Body of pancreas (tissue), 4 donors: ENCODE data around the gene CSPG4. TPM values are rescaled to one million over a fixed set of nuclear protein-coding genes. Genes with fewer than 3 reads are reported as not detected.
"Not testable (repeated sequence)": the region's sequence is repeated elsewhere in the genome, so short reads cannot be mapped to it uniquely, and the experiment has no call there.

Source experiments
- ATAC-seq: fragments of 150-250 bp; one replicate; pipeline ENCODE4 v1.9.1; 2016
- DNase-seq, 4 donors: peaks; one replicate each; pipeline ENCODE4 v3.0.0-alpha.2; 2019
- H3K27ac ChIP-seq, 4 donors: fragments of 200-600 bp; sonication (generic); 1 replicate in 3 of 4; 2 replicates in 1 of 4; pipeline versions ENCODE4 v1.5.1 to v1.6.1; 2016 to 2019; ENCODE audit warnings: mild to moderate bottlenecking in 1 of 4, mixed read lengths in 1 of 4, moderate library complexity in 1 of 4
- H3K27me3 ChIP-seq, 2 donors: fragments of 200-600 bp; sonication (generic); one replicate each; pipeline ENCODE4 v1.6.0; 2016; ENCODE audit warnings: mild to moderate bottlenecking in 1 of 2
- H3K36me3 ChIP-seq, 2 donors: fragments of 200-600 bp; sonication (generic); replicated peaks in 1 of 2; 2 replicates each; pipeline ENCODE4 v1.5.1; 2016; ENCODE audit warnings: low read depth in 2 of 2; ENCODE audit not compliant: insufficient read depth in 1 of 2
- H3K4me1 ChIP-seq: fragments of 200-600 bp; sonication (generic); one replicate; pipeline ENCODE4 v1.6.0; 2016
- H3K4me3 ChIP-seq, 2 donors: fragments of 200-600 bp; sonication (generic); 1 replicate in 1 of 2; 2 replicates in 1 of 2; pipeline ENCODE4 v1.5.1; 2016 to 2019
- H3K9me3 ChIP-seq, 3 donors: fragments of 200-600 bp; sonication (generic); 1 replicate in 2 of 3; 2 replicates in 1 of 3; pipeline ENCODE4 v1.5.1; 2016
- POLR2A ChIP-seq, 3 donors: fragments of 450-650 bp; IDR thresholded peaks; one replicate each; pipeline ENCODE4 v1.6.1; 2016; ENCODE audit warnings: antibody characterized with exemption in 3 of 3, mild to moderate bottlenecking in 2 of 3
- WGBS, 2 donors: methylation state at CpG; one replicate each; pipeline ENCODE4 v1.1.5; 2017; 5-methylcytosine and 5-hydroxymethylcytosine counted together
- intact Hi-C: fragments of 100-400 bp; cut with DNase I; formaldehyde crosslinking; loops from one replicate; pipeline ENCODE4 v1.15.1; 2023
- total RNA-seq, 2 donors: library from RNA; depleted of rRNA; stranded (reverse); fragments of >200 nt; gene quantifications; one replicate each; pipeline ENCODE4 v1.1.0, GENCODE V29; 2016
- TF ChIP-seq, protein P1 (sequence below), 7 experiments: fragments of 450-650 bp in 4 of 7; fragments of 200-600 bp in 3 of 7; sonication (generic) in 3 of 7; IDR thresholded peaks; one replicate each; pipeline ENCODE4 v1.5.1; 2016 to 2019; ENCODE audit warnings: antibody characterized with exemption in 7 of 7

Gene CSPG4
- total RNA-seq, 2 donors from 2014 or later = 3.1 to 13.8 TPM

DNA sequence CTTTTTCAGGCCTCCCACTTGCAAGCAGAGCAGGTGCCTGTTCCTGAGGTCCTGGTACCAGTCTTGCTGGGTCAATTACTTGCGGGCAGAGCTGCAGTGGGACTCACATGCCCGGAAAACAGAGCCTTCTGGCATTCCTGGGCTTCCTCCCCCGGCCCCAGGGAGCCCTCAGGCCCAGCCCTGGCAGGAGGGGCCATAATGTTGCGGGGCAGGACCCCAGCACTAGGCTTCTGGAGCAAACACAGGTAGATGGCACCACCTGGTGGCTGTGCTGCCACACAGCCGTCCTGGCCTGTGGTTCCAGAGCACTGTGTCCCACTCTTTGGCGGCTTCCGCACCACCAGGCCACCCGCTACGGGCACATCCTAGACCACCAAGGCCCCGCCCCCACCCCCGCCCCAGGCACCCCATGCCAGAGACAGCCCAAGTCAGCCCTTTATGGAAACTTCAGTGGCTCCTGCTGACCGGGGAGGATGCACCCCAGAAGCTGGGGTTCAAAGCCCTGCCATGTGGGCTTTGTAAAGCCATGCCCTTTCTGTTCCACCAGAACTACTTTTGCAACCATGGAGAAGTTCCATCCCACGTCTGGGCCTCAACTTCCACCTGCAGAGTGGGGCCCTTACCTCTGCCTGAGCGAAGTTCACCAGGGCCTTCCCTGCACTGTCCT lies 28.9 kb downstream of the CSPG4 start:
- H3K27me3 ChIP-seq, H3K36me3 ChIP-seq, H3K27ac ChIP-seq, H3K9me3 ChIP-seq, H3K4me3 ChIP-seq: not testable (repeated sequence)
- WGBS, 2 donors = 22 to 50% methylated on average over 2 to 13 of the region's 14 CpGs
- peaks cover 14% of the 10 kb centered on the region for H3K4me1 ChIP-seq
- DNase-seq (peak; percentile 68 to 78 (median 71)), ATAC-seq (peak; percentile 69)
- intact Hi-C loops = loop anchor here (10.0 kb wide), 1 partner anchor 319 kb away; the partner anchor contains the start of gene MAN2C1
- TF ChIP-seq, protein P1, sequence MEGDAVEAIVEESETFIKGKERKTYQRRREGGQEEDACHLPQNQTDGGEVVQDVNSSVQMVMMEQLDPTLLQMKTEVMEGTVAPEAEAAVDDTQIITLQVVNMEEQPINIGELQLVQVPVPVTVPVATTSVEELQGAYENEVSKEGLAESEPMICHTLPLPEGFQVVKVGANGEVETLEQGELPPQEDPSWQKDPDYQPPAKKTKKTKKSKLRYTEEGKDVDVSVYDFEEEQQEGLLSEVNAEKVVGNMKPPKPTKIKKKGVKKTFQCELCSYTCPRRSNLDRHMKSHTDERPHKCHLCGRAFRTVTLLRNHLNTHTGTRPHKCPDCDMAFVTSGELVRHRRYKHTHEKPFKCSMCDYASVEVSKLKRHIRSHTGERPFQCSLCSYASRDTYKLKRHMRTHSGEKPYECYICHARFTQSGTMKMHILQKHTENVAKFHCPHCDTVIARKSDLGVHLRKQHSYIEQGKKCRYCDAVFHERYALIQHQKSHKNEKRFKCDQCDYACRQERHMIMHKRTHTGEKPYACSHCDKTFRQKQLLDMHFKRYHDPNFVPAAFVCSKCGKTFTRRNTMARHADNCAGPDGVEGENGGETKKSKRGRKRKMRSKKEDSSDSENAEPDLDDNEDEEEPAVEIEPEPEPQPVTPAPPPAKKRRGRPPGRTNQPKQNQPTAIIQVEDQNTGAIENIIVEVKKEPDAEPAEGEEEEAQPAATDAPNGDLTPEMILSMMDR (IDR thresholded peaks at IDR 0.05) = peak; percentile 73 to 87 (median 80)

DNA sequence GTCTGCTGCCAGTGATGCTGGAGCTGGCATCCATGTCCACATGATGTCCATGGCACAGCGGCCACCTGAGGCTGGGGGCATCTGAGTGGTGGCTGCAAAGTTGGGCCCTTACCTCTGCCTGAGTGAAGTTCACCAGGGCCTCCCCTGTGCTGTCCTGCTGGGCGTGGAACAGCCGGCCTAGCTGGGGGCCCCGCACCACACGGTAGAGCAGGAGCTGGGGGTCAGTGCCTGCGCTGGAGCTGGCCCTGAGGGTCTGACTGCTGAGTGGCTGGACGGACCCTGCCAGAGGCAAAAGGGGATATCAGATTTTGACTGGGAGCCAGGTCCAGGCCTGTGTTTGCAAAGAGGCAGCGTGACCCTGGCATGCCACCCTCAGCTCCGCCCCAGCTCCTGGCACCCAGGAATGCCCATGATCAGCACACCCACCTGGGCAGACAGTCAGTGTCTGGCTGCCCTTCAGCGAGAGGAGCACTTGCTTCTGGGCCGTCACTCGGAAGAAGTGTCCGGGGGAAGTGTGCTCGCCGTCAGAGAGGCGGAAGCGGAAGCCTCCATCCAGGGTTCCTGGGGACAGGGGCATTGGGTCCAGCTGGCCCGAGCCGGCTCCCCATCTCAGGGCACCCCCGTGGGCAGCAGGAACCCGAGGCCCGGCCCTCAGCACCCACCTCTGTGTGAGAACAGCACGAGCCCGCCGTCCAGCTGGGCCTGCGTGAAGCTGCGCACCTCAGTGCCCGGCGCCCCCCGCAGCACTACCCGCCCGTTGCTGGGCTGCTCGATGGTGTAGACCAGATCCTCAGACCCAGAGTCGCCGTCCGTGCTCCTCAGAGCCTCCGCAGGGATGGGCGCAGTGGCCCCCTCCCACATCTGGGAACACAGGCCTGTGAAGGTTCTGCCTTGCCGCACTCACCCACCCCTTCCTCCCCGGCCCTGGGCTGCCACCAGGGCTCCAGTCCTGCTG lies 30.2 kb downstream of the CSPG4 start:
- H3K9me3 ChIP-seq = no peaks in the 10 kb centered on the region
- ATAC-seq (no peak), DNase-seq (peak in 2 of 4 donors; percentile 42 to 52)
- TF ChIP-seq, protein P1 (IDR thresholded peaks at IDR 0.05) = no peak
- no peak for TF ChIP-seq POLR2A (IDR thresholded peaks at IDR 0.05)
- H3K27me3 ChIP-seq = no peaks in the 10 kb centered on the region
- no peak overlapping the region for H3K4me3 ChIP-seq
- no peaks in the 10 kb centered on the region for H3K36me3 ChIP-seq
- H3K27ac ChIP-seq = no peak overlapping the region
- WGBS, 2 donors = 60 to 68% methylated on average over 13 to 36 of the region's 40 CpGs
- intact Hi-C loops = loop anchor here (10.0 kb wide), 1 partner anchor 318 kb away; the partner anchor contains the start of gene MAN2C1
- peaks cover 14% of the 10 kb centered on the region for H3K4me1 ChIP-seq

DNA sequence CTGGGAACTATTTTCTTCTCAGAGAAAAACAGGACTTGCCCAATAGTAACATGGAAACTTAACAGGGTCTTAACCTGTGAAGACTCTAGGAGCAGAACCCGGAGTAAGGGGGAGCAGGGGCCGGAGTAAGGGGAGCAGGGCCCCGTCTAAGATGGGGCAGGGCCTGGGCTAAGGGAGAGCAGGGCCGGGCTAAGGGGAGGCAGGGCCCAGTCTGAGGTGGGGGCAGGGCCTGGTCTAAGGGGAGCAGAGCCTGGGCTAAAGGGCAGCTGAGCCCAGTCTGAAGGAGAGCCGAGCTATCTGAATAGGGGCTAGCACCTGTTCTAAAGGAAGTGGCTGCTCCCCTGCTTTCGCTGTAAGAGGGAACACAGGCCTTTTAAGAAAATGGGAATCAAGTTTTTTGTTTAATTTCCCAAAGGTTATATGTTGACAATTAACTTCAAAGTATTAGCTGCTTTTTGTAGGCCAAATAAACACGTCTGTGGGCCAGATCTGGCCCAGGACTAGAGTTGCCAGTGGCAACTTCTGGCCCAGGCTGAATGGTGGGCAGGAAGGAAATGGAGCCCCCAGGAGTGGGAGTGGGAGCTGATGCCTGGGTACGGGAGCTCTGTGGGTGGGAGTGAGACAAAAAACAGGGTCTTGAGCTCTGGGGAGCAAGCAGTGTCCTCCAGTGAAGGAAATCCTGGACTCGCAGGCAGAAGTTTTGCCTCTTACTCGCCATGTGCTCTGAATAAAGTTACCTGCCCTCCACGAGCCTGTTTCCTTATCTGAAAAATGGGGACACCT lies 32.5 kb downstream of the CSPG4 start:
- 67 to 71% methylated on average over 11 of the region's 11 CpGs for WGBS, 2 donors
- H3K27ac ChIP-seq = no peak overlapping the region
- no peak for TF ChIP-seq POLR2A (IDR thresholded peaks at IDR 0.05)
- TF ChIP-seq, protein P1 (IDR thresholded peaks at IDR 0.05) = no peak

DNA sequence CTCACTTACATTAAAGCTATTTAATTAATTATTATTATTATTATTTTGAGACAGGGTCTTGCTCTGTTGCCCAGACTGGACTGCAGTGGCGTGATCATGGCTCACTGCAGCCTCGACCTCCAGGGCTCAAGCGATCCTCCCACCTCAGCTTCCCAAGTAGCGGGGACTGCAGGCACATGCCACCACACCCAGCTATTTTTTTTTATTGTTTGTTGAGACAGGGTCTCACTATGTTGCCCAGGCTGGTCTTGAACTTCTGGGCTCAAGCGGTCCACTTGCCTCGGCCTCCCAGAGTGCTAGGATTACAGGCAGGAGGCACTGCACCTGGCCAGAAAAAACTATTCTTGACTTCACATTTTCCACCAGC lies 34.3 kb downstream of the CSPG4 start:
- H3K27me3 ChIP-seq, intact Hi-C loops, H3K27ac ChIP-seq, H3K4me3 ChIP-seq, H3K9me3 ChIP-seq, H3K36me3 ChIP-seq, DNase-seq, ATAC-seq: not testable (repeated sequence)
- 93% methylated on average over 6 of the region's 6 CpGs for WGBS, 2 donors
- peaks cover 12% of the 10 kb centered on the region for H3K4me1 ChIP-seq

More for the DNA sequence above, 32.5 kb downstream of the CSPG4 start:
- H3K4me3 ChIP-seq = no peak overlapping the region
- ATAC-seq (no peak), DNase-seq (no peak)
- no peaks in the 10 kb centered on the region for H3K36me3 ChIP-seq
- intact Hi-C loops = loop anchor here (10.0 kb wide), 1 partner anchor 315 kb away; the partner anchor contains the start of gene MAN2C1
- H3K9me3 ChIP-seq = no peaks in the 10 kb centered on the region
- peaks cover 14% of the 10 kb centered on the region for H3K4me1 ChIP-seq
- H3K27me3 ChIP-seq = no peaks in the 10 kb centered on the region
